GM12878 (cell line): ENCODE results near the gene FBRSL1. TPM values are rescaled to one million over a fixed set of nuclear protein-coding genes. Genes with fewer than 3 reads are reported as not detected.

Source experiments
- ATAC-seq: fragments of 200-7000 bp; cut with Tn5 transposase; 3 replicates; pipeline ENCODE4 v1.9.1; 2020; ENCODE audit warnings: mild to moderate bottlenecking, moderate library complexity
- BruUV-seq: library from RNA; stranded (reverse); fragments of 400-500 nt; replicated peaks from 2 replicates; lab custom pipeline; 2021; lab: Mats Ljungman, UMichigan
- CTCF ChIA-PET: fragments of 300-600 bp; sonication (Branson Sonifier 250); formaldehyde crosslinking; extraction: SDS; loops from one replicate; lab custom pipeline; 2021; ENCODE audit warnings: inconsistent platforms; lab: Yijun Ruan, JAX
- POLR2A ChIA-PET: fragments of 350-600 bp; formaldehyde crosslinking; extraction: SDS; loops from one replicate; lab custom pipeline; 2021; ENCODE audit warnings: inconsistent platforms; lab: Charles Lee
- RAD21 ChIA-PET: fragments of 300-600 bp; sonication (Branson Sonifier 250); formaldehyde crosslinking; loops from one replicate; lab custom pipeline; 2023; ENCODE audit warnings: antibody characterized with exemption; ENCODE audit not compliant: unreplicated experiment; lab: Charles Lee
- SMC1A ChIA-PET: fragments of 300-600 bp; sonication (Branson Sonifier 250); formaldehyde crosslinking; loops from one replicate; lab custom pipeline; 2023; ENCODE audit not compliant: unreplicated experiment, uncharacterized antibody; lab: Charles Lee
- DNase-seq: peaks from one replicate; pipeline ENCODE4 v3.0.0-alpha.2; 2011; ENCODE audit warnings: low read depth, low spot score
- FAIRE-seq: peaks from 3 replicates; lab custom pipeline; 2011; peaks lifted over from hg19 to GRCh38; lab: Jason Lieb, UNC
- H2AFZ ChIP-seq: 2 replicates; pipeline ENCODE4 v1.6.0; 2011; ENCODE audit warnings: low read depth, low read length, control low read depth; ENCODE audit not compliant: control insufficient read depth
- H3K27ac ChIP-seq: 2 replicates; pipeline ENCODE4 v1.5.1; 2011; ENCODE audit warnings: control low read depth; ENCODE audit not compliant: control insufficient read depth, insufficient read depth
- H3K27me3 ChIP-seq, 2 experiments: replicated peaks in 1 of 2; 2 replicates each; pipeline versions ENCODE4 v1.6.0 to v1.6.1; 2011; ENCODE audit warnings: low read length in 1 of 2; ENCODE audit not compliant: control insufficient read depth in 2 of 2, insufficient read depth in 2 of 2
- H3K36me3 ChIP-seq, 2 experiments: 2 replicates each; pipeline ENCODE4 v1.5.1; 2011; ENCODE audit warnings: low read length in 1 of 2; ENCODE audit not compliant: control insufficient read depth in 2 of 2, insufficient read depth in 2 of 2
- H3K4me1 ChIP-seq: 2 replicates; pipeline ENCODE4 v1.6.1; 2011; ENCODE audit warnings: mild to moderate bottlenecking, low read length, moderate library complexity, mixed read lengths; ENCODE audit not compliant: control insufficient read depth, insufficient read depth
- H3K4me2 ChIP-seq: 2 replicates; pipeline ENCODE4 v1.6.0; 2011; ENCODE audit warnings: control low read depth; ENCODE audit not compliant: control insufficient read depth, insufficient read depth
- H3K4me3 ChIP-seq: fragments of 200-600 bp; sonication (generic); 2 replicates; pipeline ENCODE4 v1.5.1; 2016
- H3K79me2 ChIP-seq: 2 replicates; pipeline ENCODE4 v1.6.0; 2011; ENCODE audit warnings: low read length; ENCODE audit not compliant: control insufficient read depth, insufficient read depth
- H3K9ac ChIP-seq: 2 replicates; pipeline ENCODE4 v1.8.0; 2011; ENCODE audit warnings: low read length, control low read depth, mixed read lengths; ENCODE audit not compliant: control insufficient read depth, insufficient read depth
- H3K9me3 ChIP-seq: replicated peaks from 3 replicates; pipeline ENCODE4 v1.5.1; 2011; ENCODE audit warnings: mild to moderate bottlenecking, low read length; ENCODE audit not compliant: control insufficient read depth, insufficient read depth
- H4K20me1 ChIP-seq: 2 replicates; pipeline ENCODE4 v1.6.0; 2011; ENCODE audit not compliant: control insufficient read depth, insufficient read depth
- HDAC6 ChIP-seq: fragments of 200-600 bp; sonication (generic); IDR thresholded peaks from one replicate; pipeline ENCODE4 v1.8.0; 2017; ENCODE audit warnings: antibody characterized with exemption; ENCODE audit not compliant: unreplicated experiment
- POLR2AphosphoS5 ChIP-seq: IDR thresholded peaks from 2 replicates; pipeline ENCODE4 v1.6.1; 2011; ENCODE audit warnings: mild to moderate bottlenecking, low read length, inconsistent platforms
- RAD51 ChIP-seq: fragments of 450-650 bp; IDR thresholded peaks from 2 replicates; pipeline ENCODE4 v1.6.1; 2016; ENCODE audit warnings: moderate library complexity, mild to moderate bottlenecking, inconsistent platforms
- REST ChIP-seq: IDR thresholded peaks from 2 replicates; pipeline ENCODE4 v1.6.1; 2012; ENCODE audit warnings: mild to moderate bottlenecking, low read depth, low read length
- SMAD1 ChIP-seq: fragments of 450-650 bp; IDR thresholded peaks from 2 replicates; pipeline ENCODE4 v1.6.1; 2018; ENCODE audit warnings: mild to moderate bottlenecking, low read depth; ENCODE audit not compliant: partially characterized antibody
- STAT1 ChIP-seq: fragments of 450-650 bp; conservative IDR thresholded peaks from 2 replicates; pipeline ENCODE4 v1.6.1; 2014; ENCODE audit warnings: antibody characterized with exemption, mild to moderate bottlenecking
- TAF1 ChIP-seq: IDR thresholded peaks from 2 replicates; pipeline ENCODE4 v1.6.1; 2011; ENCODE audit warnings: mild to moderate bottlenecking, low read depth, low read length, borderline replicate concordance
- WGBS: methylation state at CpG from one replicate; pipeline ENCODE4 v1.1.6; 2016; ENCODE audit warnings: low lambda C conversion rate; ENCODE audit not compliant: insufficient replicate concordance, insufficient coverage; ENCODE audit errors: missing lambda C conversion rate; 5-methylcytosine and 5-hydroxymethylcytosine counted together
- in situ Hi-C: fragments of 300-500 bp; cut with MboI; formaldehyde crosslinking; loops from 9 replicates; pipeline ENCODE4 v1.14.3; 2018; ENCODE audit warnings: mixed read lengths
- intact Hi-C: fragments of 100-400 bp; cut with micrococcal nuclease; formaldehyde crosslinking; loops from one replicate; pipeline ENCODE4 v1.14.2; 2022; ENCODE audit not compliant: unreplicated experiment
- polyA plus RNA-seq, 11 experiments: library from polyadenylated mRNA; depleted of rRNA in 4 of 11; unstranded in 6 of 11; stranded (reverse) in 5 of 11; fragments of >200 nt; fragmentation: Nextera tagmentation in 4 of 11; fragmentation: Illumina TruSeq in 1 of 11; extraction: Ambion mirVana in 4 of 11; extraction: Trizol in 1 of 11; gene quantifications; 1 replicate in 1 of 11; 2 replicates in 10 of 11; pipeline versions ENCODE4 v1.2.1 to v1.2.3, GENCODE V29; 2011 to 2016; ENCODE audit warnings: inconsistent platforms in 2 of 11, missing spikeins in 2 of 11, low read depth in 1 of 11
- total RNA-seq, 4 experiments: library from RNA; depleted of rRNA in 3 of 4; stranded (reverse); fragments of >200 nt in 3 of 4; fragmentation: Illumina TruSeq in 1 of 4; extraction: Trizol in 1 of 4; gene quantifications; 2 replicates each; pipeline versions ENCODE4 v1.2.1 to v1.2.3, GENCODE V29; 2013 to 2021

FBRSL1 gene
- total and polyA plus RNA-seq, 10 of the 15 experiments (the other 5 are each of a cell fraction or from before 2014, with no cell fraction given): 0.19 to 55.1 (median 4.1) TPM

- no peak for TF ChIP-seq HDAC6
- no peak for TF ChIP-seq SMAD1
- TF ChIP-seq RAD51: no peak
- TF ChIP-seq STAT1: no peak
- no peak for TF ChIP-seq REST
- TF ChIP-seq POLR2AphosphoS5: no peak
These were observed 54.5 kb downstream of the FBRSL1 start (continued) for GRCh38 chr12:132544498-132544897.

GRCh38 chr12:132545164-132545953 is 55.4 kb downstream of the FBRSL1 start:
- WGBS: 81% methylated on average over 26 of the region's 26 CpGs

More at GRCh38 chr12:132545164-132545953, 55.4 kb downstream of the FBRSL1 start:
- Histone ChIP-seq H3K4me1 (no peaks in the 10 kb centered on the region), H3K4me3 (no peak overlapping the region), H4K20me1 (no peaks in the 10 kb centered on the region), H3K9me3 (no peaks in the 10 kb centered on the region), H3K27me3 (no peaks in the 10 kb centered on the region), H2AFZ (no peak overlapping the region), H3K79me2 (no peaks in the 10 kb centered on the region), H3K36me3 (no peaks in the 10 kb centered on the region), H3K4me2 (no peak overlapping the region), H3K27ac (no peak overlapping the region), H3K9ac (no peak overlapping the region)
- intact Hi-C loops (no loop called here), in situ Hi-C loops (no loop called here)
- BruUV-seq: no TSS peak
- DNase-seq (no peak), ATAC-seq (no peak), FAIRE-seq (no peak)
- ChIA-PET RAD21 (no interaction called here), POLR2A (no interaction called here), SMC1A (no interaction called here), CTCF (no interaction called here)
- TF ChIP-seq TAF1: no peak
